ENCODE data around the gene EFNB3.

EFNB3 gene, protein sequence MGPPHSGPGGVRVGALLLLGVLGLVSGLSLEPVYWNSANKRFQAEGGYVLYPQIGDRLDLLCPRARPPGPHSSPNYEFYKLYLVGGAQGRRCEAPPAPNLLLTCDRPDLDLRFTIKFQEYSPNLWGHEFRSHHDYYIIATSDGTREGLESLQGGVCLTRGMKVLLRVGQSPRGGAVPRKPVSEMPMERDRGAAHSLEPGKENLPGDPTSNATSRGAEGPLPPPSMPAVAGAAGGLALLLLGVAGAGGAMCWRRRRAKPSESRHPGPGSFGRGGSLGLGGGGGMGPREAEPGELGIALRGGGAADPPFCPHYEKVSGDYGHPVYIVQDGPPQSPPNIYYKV

DNA sequence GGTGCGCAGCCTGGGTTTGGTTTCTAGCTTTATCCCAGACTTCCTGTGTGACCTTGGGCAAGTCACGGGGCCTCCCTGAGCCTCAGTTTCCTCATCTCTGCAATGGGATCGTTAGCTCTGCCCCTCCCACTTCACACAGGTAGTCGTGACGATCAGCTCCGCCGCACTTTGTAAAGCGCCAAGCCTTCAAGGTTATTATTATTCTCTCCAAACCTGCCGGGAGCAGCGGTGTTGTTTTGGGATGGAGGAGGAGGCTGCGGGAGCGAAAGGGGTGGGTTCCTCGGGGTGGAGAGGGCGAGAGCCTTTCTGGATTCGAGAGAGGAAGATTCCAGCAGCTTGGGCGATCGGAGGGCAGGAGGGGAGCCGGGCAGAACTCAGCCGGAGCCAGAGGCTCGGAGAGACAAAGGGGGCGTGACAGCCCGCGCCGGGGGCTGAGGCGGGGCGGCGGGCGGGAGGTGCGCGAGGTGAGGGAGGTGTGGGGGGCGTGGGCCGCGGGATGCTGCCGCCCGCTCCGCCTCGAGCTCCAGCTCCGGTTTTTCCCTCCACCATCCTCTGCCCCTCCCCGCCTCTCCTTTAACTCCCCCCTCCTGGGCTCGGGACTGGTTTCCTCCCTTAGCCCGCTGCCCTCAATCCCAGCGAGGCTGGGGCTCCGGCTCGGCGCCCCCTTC, at the start of gene EFNB3:
Gene EFNB3, plus strand, starts transcription at position 602 of the 668 bp plus-strand sequence. CDS start 397 bp downstream, outside the sequence.
- DNase-seq: peak; percentile 14

DNA sequence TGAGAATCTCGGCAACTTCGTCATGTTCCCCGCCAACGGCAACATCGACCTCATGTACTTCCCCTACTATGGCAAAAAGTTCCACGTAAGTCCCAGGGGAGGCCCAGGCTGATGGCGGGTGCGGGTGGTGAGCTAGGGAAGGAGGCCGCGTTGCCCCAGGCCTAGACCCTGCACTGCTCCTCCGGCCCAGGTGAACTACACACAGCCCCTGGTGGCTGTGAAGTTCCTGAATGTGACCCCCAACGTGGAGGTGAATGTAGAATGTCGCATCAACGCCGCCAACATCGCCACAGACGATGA, 49.5 kb upstream of the EFNB3 start:
- no peak for DNase-seq

DNA sequence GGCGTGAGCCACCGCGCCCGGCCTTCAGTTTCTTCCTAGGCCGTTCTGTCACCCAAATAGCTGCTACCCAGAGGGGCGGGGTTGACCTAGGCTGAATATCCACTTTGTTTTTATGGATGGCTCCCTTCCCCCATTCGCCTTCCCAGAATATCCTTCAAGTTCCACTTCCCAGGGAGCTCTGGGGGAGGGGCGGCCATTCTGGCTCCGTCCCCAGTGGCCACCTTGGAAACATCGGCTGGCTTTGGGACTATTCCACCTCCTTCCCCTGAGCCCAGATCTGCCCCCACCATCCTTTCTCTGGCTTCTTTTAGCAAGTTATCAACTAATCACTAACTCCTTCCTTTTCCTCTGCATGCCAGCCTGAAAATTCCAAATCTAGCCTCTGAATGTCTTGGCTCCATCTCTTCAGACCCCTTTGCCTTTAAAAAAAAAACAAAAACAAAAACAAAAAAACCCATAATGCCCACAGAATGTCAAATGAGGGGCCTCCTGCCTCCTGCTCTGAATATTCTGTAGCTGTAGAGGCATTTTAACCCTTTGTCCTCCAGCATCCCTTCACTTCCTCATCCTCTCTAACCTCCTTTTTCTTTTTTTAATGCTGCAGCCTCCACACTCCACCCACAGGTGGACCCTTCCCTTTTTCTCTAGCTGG, 47.9 kb upstream of the EFNB3 start:
- DNase-seq: no peak

DNA sequence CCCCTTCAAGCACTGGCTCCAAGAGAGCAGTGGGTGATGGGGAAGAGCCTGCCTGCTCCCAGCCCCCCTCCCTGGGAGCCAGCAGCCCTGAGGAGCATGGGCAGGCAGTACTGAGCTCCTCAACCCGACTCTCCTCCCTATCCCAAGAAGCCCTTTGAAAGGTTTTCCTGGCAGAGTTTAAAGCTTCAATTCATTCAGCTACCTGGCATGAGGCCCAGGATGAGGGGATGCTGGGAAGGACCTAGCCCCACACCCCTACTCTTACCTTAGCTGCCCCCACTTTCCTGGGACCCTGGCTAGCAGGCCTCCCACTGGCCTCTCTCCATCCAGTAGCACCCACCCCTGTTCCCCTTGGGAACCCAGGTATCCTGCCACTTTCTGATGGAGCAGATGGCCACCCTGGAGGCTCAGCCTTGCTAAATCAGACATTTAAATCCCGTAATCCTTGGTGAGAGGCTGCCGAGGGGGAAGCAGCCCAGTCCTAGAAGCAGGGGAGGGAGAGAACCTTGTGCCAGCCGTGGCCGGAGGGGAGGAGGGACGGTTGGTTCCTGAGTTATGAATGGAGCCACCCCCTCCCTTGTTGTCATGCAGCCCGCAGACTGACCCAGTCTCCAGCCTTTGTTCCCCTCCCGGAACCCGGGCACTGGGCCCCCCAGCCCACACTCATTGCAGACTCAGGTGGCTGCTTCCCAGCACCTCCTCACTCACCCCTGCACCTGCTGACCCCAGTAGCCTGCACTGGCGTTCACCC, 37.2 kb upstream of the EFNB3 start:
- DNase-seq: no peak

DNA sequence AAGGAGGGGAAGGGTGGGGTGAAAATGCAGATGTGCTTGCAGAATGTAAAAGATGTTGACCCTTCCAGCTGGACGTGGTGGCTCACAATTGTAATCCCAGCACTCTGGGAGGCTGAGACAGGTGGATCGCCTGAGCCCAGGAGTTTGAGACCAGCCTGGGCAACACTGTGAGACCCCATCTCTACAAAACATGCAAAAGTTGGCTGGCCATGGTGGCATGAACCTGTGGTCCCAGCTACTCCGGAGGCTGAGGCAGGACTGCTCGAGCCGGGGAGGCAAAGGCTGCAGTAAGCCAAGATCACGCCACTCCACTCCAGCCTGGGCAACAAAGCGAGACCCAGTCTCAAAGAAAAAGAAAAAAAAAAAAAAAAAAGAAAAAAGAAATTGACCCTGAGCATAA, 36.5 kb upstream of the EFNB3 start:
- no peak for DNase-seq

DNA sequence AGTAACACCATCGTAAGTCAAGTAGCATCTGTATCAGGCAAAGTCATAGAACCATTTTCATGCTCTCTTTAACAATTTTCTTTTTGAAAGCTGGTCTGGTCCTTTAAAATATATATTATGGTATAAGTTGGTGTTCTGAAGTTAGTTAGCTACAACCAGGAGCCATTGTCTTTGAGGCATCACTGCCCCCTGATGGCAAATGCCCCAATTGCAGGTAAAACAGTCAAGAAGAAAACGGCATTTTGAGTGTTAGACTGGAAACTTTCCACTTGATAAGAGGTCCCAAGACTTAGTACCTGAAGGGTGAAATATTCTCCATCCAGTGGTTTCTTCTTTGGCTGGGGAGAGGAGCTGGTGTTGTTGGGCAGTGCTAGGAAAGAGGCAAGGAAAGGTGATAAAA, 31.8 kb upstream of the EFNB3 start:
- peak; percentile 32 for DNase-seq

DNA sequence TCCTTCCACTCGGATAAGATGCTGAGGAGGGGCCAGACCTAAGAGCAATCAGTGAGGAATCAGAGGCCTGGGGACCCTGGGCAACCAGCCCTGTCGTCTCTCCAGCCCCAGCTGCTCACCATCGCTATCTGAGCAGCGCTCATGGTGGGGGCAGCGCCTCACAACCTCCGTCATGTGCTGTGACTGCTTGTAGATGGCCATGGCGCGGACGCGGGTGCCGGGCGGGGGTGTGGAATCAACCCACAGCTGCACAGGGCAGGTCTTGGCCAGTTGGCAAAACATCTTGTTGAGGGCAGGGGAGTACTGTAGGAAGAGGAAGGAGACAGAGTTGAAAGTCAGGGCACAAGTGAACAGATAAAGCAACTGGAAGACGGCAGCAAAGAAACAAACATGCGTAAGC, 30.1 kb upstream of the EFNB3 start:
- DNase-seq: no peak

DNA sequence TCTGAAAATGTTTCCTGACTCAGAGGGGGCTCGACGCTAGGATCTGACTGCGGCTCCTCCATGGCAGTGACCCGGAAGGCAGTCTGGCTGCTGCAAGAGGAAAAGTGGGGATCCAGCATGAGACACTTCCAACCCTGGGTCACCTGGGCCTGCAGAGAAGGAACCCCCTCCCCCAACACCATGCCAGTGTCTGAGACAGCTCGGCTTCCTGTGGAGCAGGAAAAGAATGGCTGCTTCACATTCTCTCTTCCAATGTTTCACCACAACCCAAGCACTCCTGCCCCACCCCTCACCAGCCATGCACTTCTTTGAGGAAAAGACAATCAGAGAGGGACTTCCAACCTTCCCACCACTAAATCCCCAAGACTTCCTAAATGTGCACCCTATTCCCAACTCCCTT, 28.5 kb upstream of the EFNB3 start:
- DNase-seq: no peak

DNA sequence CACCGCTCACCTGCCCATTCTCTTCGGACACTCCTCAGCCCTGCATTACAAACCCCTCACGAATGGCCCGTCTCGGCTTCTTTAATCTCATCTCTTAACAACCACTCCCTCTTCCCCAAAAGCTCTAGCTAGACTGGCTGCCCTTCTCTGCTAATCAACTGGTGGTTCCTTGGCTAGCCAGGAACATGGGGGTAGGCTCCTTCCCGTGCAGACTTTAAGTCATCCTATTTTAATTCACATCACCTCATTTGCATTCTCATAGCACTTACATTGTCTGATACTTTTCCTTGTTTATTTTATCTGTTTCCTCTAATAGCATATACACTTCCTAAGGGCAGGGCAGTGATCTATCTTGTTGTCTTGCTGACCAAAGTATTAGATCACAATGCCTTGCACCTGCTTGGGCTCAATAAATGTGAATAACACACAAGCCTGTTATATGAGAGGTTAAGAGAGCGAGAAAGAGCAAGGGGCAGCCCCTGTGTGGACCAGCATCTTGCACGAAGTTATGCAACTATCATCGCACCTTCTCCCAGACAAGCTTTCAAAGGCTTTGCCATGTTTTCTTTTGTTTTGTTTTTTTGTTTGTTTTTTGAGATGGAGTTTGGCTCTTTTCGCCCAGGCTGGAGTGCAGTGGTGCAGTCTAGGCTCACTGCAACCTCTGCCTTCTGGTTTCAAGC, 27.5 kb upstream of the EFNB3 start:
- DNase-seq: no peak

DNA sequence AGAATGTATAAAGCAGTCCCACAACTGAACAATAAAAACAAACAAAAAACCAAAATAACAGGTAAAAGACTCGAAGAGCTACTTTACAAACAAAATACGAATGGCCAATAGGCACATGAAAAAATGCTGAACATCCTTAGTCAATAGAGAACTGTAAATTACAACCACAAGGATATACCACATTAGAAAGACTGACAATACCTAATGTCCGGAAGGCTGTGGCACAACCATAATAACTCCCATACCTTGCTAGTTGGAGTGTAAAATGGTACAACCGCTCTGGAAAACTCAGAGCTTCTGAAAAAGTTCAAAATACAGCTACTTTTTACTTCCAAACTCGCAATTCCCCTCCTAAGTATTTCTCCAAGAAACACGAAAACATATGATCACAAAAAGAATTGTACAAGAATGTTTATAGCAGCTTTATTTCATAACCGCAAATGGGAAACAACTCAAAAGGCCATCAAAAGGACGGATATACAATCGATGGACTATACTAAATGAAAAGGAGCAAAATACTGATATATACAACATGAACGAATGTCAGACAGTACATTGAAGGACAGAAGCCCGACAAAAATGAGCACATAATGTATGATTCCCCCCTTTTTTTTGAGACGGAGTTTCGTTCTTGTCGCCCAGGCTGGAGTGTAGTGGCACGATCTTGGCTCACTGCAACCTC, 20.0 kb upstream of the EFNB3 start:
- DNase-seq: no peak

DNA sequence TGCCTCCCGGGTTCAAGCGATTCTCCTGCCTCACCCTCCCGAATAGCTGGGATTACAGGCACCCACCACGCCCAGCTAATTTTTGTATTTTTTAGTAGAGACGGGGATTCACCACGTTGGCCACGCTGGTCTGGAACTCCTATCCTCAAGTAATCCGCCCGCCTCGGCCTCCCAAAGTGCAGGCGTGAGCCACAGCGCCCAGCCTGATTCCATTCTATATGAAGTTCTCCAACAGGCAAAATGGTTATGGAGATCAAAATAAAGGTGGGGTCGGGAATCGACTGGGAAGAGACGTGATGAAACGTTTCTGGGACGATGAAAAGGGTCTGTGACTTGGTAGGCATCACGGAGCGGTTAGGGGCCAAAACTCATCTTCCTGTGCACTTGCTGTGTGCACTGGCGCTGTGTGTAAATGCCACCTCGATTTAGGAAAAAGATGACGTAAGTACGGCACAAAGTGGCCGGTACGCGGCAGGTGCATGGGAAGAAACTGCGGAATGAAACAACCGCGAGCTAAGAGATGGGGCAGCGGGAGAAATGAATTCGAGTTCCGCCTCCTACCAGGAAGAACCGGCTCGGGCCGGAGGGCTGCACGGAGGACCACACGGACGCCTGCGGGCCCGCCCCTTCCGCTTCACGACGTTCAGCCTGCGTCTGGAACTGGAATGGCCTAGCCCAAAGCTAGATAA, 19.3 kb upstream of the EFNB3 start:
- DNase-seq: peak; percentile 93

DNA sequence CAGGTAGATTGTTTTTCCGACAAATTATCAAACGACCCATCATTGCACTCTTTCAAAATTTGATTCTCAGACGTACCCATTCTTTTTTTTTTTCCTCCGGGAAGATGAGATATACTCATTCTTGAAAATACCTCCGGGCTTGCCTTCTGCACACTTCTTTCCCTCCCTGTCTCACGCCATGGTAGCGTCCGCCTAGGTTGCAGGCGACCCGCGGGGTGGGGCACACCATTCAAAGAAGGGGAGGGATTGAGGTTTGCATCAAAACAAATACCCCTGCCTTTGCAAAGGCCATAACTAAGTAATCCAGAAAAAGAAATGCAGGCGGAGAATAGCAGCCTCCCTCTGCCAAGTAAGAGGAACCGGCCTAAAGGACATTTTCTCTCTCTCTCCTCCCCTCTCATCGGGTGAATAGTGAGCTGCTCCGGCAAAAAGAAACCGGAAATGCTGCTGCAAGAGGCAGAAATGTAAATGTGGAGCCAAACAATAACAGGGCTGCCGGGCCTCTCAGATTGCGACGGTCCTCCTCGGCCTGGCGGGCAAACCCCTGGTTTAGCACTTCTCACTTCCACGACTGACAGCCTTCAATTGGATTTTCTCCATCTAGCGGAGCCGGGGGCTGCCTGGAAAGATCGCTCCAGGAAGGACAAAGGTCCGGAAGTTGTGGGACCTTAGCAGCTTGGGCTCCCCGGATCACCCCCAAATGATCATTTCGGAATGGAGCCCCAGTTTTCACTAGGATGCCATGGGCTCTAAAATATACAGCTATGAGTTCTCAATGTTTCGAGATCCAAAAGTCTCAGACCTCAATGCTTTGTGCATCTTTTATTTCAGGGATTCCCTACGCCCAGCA, 18.6 kb upstream of the EFNB3 start:
- peak; percentile 81 for DNase-seq

DNA sequence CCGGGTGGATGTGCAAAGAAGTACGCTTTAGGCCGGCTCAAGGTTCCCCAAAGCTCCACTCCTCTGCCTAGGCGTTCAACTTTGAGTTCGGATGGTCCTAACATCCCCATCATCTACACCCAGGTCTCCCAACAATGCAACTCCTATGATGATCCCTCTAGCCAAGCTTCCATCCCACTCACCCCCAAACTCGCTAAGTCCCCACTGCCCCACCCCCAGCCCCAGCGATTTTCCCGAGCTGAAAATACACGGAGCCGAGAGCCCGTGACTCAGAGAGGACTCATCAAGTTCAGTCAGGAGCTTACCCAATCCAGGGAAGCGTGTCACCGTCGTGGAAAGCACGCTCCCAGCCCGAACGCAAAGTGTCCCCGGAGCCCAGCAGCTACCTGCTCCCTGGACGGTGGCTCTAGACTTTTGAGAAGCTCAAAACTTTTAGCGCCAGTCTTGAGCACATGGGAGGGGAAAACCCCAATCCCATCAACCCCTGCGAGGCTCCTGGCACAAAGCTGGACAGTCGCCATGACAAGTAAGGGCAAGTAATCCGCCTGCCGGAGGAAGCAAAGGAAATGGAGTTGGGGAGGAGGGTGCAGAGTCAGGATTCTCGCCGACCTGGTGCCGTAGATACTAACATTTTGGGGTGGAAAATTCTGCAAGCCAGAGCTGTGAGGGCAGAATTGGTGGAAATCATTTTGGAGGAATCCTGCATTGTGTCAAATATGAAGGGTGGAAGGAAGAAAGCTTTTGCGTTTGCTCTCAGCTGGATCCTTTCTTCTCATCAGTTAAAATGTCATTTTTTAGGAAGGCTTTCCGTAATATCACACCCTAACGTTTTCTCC, 17.7 kb upstream of the EFNB3 start, which contains the start of gene TP53:
Gene TP53, minus strand, starts transcription at position 419 of the 836 bp plus-strand sequence. CDS start 10,896 bp downstream, outside the sequence.
- peak; percentile 86 for DNase-seq

DNA sequence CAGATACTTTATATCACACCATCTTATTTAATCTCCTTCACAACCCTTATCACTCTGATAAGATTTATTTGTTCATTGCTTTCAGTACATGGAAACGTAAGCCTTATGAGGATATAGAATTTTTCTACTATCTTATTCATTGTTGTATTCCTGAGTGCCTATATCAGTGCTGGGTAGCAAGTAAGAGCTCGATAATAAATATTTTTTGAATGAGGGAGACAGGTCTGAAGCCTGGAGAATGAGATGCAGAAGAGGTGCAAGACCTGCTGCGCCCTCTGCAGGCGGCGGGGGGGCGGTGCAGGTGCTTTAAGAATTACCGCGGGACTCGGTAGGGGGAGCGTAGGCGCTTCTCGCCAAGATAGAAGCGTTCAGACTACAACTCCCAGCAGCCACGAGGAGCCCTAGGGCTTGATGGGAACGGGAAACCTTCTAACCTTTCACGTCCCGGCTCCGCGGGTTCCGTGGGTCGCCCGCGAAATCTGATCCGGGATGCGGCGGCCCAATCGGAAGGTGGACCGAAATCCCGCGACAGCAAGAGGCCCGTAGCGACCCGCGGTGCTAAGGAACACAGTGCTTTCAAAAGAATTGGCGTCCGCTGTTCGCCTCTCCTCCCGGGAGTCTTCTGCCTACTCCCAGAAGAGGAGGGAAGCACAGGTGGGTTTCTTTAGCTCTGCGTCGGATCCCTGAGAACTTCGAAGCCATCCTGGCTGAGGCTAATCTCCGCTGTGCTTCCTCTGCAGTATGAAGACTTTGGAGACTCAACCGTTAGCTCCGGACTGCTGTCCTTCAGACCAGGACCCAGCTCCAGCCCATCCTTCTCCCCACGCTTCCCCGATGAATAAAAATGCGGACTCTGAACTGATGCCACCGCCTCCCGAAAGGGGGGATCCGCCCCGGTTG, 16.8 kb upstream of the EFNB3 start, which contains the start of gene WRAP53:
Gene WRAP53, plus strand, starts transcription at position 570 of the 900 bp plus-strand sequence. Its CDS starts 172 bp downstream, at position 742.
- peak; percentile 96 for DNase-seq

DNA sequence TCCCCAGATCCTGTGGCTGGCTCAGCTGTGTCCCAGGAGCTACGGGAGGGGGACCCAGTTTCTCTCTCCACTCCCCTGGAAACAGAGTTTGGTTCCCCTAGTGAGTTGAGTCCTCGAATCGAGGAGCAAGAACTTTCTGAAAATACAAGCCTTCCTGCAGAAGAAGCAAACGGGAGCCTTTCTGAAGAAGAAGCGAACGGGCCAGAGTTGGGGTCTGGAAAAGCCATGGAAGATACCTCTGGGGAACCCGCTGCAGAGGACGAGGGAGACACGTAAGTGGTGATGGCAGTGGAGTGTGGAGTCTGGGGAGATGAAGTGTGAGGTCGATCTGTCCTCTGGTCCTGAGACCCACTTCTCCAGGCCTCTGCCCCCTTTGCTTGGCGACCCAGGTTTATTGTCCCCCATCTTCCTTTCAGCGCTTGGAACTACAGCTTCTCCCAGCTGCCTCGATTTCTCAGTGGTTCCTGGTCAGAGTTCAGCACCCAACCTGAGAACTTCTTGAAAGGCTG, 16.1 kb upstream of the EFNB3 start:
- no peak for DNase-seq

DNA sequence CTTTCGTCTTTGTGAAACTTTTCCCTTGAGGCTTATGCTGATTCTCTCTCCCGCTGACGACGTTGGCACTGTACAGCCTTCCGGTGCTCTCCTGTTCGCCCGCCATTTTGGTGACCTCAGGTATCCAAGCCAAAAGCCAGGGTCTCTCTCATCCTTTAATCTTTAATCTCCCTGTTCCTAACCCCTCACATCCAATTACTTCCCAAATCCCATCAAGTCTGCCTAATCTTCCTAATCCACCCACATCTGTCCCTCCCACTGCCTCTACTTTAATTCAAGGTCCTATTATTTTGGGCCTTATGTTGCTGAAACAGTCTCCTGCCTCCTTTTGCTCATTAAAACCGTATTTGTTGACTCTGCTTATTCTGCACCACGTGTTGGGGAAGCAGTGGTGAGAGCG, 9.4 kb upstream of the EFNB3 start:
- DNase-seq: no peak

DNA sequence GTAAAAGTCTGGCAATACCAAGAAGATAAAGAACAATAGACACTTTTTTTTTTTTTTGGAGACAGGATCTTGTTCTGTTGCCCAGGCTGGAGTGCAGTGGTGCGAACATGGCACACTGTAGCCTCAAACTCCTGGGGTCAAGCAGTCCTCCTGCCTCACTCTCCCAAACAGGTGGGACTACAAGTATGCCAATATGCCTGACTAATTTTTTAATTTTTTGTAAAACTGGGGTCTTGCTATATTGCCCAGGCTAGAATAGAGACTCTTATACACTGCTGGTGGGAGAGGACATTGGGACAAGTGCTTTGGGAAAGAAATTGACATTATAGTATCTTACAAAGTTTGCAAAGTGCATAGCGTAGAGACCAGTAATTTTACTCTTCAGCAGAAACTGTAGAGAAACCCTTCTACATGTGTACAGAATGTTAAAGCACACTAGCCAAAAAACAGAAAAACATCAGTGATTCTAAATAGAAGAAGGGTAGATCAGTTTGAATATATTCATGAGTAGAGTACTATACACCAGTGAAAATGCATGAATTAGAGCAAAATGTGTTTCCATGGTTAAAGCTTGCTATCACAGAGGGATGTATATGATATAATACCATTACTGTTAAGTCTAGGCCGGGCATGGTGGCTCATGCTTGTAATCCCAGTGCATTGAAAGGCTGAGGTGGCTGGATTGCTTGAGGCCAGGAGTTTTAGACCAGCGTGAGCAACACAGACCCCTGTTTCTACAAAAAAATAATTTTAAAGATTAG, 7.0 kb upstream of the EFNB3 start:
- DNase-seq: no peak
